ENCODE data around the gene ZNF710.

GRCh38 chr15:90085565-90085964 is 84.4 kb downstream of the ZNF710 start:
- no peak for TF ChIP-seq CEBPB (IDR thresholded peaks at IDR 0.05; ENCODE audit: low read depth)
- TF ChIP-seq POLR2A (IDR thresholded peaks at IDR 0.05; ENCODE audit: borderline replicate concordance, extremely low read depth, insufficient read depth, insufficient read length): no peak
- TF ChIP-seq POLR2AphosphoS5 (IDR thresholded peaks at IDR 0.05; ENCODE audit: low read depth, low read length): no peak
- no peak for TF ChIP-seq CTCF (IDR thresholded peaks at IDR 0.05 in 2 of 3, conservative IDR thresholded peaks at IDR 0.05 in 1 of 3; ENCODE audit: borderline replicate concordance in 1 of 3, insufficient read depth in 1 of 3, low read depth in 2 of 3, low read length in 2 of 3)
